NB4 (cell line): ENCODE measurements around the gene SLC25A53.

Source experiments
- DNase-seq: peaks from one replicate; pipeline ENCODE4 v3.0.0; 2010; ENCODE audit warnings: low read depth
- H3K4me3 ChIP-seq: one replicate; pipeline ENCODE4 v1.5.1; 2011; ENCODE audit warnings: mild to moderate bottlenecking, low read depth, low read length, moderate library complexity
- CTCF ChIP-seq: IDR thresholded peaks from one replicate; pipeline ENCODE4 v1.5.1; 2012; ENCODE audit warnings: low read depth, low read length
- MYC ChIP-seq: IDR thresholded peaks from 2 replicates; pipeline ENCODE4 v1.6.1; 2011; ENCODE audit warnings: low read depth, low read length
- POLR2A ChIP-seq: IDR thresholded peaks from 2 replicates; pipeline ENCODE4 v1.6.1; 2011; ENCODE audit warnings: mild to moderate bottlenecking; ENCODE audit not compliant: insufficient read length; ENCODE audit errors: extremely low read depth
- TF ChIP-seq, protein P1 (sequence below): IDR thresholded peaks from 2 replicates; pipeline ENCODE4 v1.6.1; 2011; ENCODE audit warnings: low read depth, low read length

The SLC25A53 gene

GRCh38 chrX:104168127-104168526 is 11.3 kb upstream of the SLC25A53 start:
- peak overlapping the region; percentile 72 for H3K4me3 ChIP-seq
- DNase-seq = no peak
- TF ChIP-seq CTCF (no peak), MYC (no peak), POLR2A (no peak)
- TF ChIP-seq, protein P1, sequence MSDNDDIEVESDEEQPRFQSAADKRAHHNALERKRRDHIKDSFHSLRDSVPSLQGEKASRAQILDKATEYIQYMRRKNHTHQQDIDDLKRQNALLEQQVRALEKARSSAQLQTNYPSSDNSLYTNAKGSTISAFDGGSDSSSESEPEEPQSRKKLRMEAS = no peak

DNA sequence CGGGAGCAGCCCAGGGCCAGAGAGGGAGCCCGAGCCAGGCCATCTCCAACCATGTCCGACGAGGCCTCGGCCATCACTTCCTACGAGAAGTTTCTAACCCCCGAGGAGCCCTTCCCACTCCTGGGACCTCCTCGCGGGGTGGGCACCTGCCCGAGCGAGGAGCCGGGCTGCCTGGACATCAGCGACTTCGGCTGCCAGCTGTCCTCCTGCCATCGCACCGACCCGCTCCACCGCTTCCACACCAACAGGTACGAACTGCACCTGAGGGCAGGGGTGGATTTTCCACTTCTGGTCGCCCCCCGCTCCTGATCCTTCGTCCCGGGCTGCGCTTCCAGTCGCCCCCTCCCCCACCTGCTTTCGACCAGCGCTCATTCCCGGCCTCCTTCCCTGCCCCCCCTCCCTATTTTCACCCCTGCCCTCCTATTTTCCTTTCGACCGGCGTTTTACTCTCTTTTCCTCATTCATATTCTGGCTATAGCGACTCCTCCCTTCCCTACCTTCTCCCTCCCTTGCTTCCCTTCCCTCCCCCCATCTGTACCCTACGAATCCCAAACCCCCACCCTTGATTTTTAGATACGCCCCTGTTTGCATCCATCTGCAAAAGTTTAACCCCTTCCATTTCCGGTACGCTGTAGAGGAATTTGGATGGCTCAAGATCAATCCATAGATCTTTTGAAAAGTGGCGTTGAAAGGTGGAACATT is 10.1 kb upstream of the SLC25A53 start:
- TF ChIP-seq CTCF = no peak
- no peak for TF ChIP-seq POLR2A
- TF ChIP-seq MYC = no peak
- TF ChIP-seq, protein P1 = no peak
- H3K4me3 ChIP-seq = peak overlapping the region; percentile 72
- DNase-seq = no peak

DNA sequence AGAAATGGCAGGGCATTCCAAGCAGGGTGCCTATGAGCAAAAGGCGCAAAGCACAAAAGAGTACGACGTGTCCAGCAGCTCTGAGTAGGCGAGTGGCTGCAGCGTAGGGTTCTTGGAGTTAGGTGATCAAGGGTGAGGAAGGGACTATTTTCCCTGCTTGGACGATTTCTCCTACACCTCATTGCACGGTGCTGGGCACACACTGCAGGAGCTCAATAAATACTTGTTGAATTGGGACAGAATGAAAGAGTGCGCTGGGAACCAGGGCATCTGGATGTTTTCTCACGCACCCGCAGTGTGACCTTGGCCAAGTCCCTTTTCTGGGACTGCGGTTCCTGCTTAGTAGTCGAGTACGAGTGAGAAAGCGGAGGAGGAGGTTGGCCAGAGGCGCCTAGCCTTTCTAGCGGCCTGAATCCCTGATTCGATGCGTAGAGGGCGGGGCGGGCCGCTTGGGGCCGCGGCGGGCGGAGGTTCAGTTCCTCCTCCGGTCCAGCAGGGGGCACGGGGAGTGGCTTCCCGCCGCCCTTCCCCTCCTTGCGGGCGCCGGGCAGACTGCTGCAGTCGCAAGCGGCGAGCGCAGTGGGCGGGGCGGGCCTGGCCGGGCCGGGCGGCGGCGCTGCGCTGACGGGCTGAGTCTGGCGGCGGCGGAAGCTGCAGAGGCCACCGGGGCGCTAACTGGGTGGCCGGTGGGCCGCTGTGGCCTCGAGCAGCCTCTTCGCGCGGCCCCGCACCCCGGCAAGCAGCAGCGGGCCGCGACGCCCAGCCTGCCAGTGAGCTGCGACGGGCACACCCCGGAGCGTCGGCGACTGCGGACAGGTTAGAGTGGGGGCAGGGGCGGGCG is 9.3 kb upstream of the SLC25A53 start, which contains the start of gene FAM199X:
TSS of gene FAM199X (plus strand) at position 560 of the 841 bp plus-strand sequence. CDS start 333 bp downstream, outside the sequence.
- DNase-seq = peak; percentile 92

DNA sequence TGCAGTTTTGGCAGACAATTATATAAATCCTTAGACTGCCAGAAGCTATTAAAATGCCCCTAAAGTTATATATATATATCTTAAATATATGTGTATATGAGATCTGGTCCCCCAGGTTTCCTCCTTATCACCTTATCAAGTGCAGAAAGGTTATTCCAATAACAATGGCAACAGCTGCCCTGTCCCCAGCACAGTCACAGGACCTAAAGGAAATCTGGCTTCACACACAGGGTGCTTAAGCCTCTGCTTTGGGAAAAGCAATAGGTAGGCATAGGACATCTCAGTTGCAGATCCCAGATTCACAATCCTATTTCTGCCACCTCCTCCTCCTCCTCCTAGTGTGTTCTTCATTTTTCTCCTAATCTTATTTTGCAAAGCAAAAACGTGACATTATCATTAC is 5.8 kb downstream of the SLC25A53 start:
- TF ChIP-seq, protein P1 = no peak
- TF ChIP-seq POLR2A = no peak
- no peak for TF ChIP-seq CTCF
- no peak for TF ChIP-seq MYC

More for the DNA sequence above, 9.3 kb upstream of the SLC25A53 start, which contains the start of gene FAM199X:
- no peak for TF ChIP-seq CTCF
- TF ChIP-seq POLR2A = peak; percentile 17
- TF ChIP-seq, protein P1 = no peak
- H3K4me3 ChIP-seq = peak within 1 kb of the TSS; percentile 72

GRCh38 chrX:104141087-104141760 is 15.6 kb downstream of the SLC25A53 start:
- no peak overlapping the region for H3K4me3 ChIP-seq
- no peak for TF ChIP-seq POLR2A
- no peak for TF ChIP-seq CTCF
- TF ChIP-seq, protein P1 = no peak
- TF ChIP-seq MYC = no peak
- DNase-seq = no peak

More for the DNA sequence above, 5.8 kb downstream of the SLC25A53 start:
- H3K4me3 ChIP-seq = no peak overlapping the region
- DNase-seq = no peak
